HG03045 (cell line): ENCODE measurements around the gene IGFBPL1.
"Not testable (repeated sequence)": the region's sequence is repeated elsewhere in the genome, so short reads cannot be mapped to it uniquely, and the experiment has no call there.

Source experiments
- ATAC-seq: cut with Tn5 transposase; IDR thresholded peaks from one replicate; pipeline ENCODE4 v1.9.1; 2021; ENCODE audit warnings: mild to moderate bottlenecking, moderate library complexity; ENCODE audit not compliant: unreplicated experiment

Gene IGFBPL1

GRCh38 chr9:38380872-38381534, 43.3 kb downstream of the IGFBPL1 start:
- ATAC-seq = no peak

- ATAC-seq = no peak
These were observed 43.9 kb downstream of the IGFBPL1 start for GRCh38 chr9:38380230-38380871.

- ATAC-seq = not testable (repeated sequence)
These were observed 46.7 kb downstream of the IGFBPL1 start for GRCh38 chr9:38377336-38378083.

GRCh38 chr9:38376021-38376670, 48.1 kb downstream of the IGFBPL1 start:
- no peak for ATAC-seq

- ATAC-seq = no peak
These were observed 48.7 kb downstream of the IGFBPL1 start for GRCh38 chr9:38375572-38375963.

GRCh38 chr9:38374847-38375571, 49.2 kb downstream of the IGFBPL1 start:
- ATAC-seq = no peak

GRCh38 chr9:38373679-38374078, 50.6 kb downstream of the IGFBPL1 start:
- no peak for ATAC-seq

- ATAC-seq = no peak
These were observed 51.3 kb downstream of the IGFBPL1 start for GRCh38 chr9:38372762-38373619.

GRCh38 chr9:38371495-38371894, 52.8 kb downstream of the IGFBPL1 start:
- ATAC-seq = peak; percentile 64

GRCh38 chr9:38370176-38370575, 54.1 kb downstream of the IGFBPL1 start:
- ATAC-seq = no peak

- no peak for ATAC-seq
These were observed 55.5 kb downstream of the IGFBPL1 start for GRCh38 chr9:38368731-38369130.

- no peak for ATAC-seq
These were observed 56.4 kb downstream of the IGFBPL1 start for GRCh38 chr9:38367898-38368297.

- no peak for ATAC-seq
These were observed 60.7 kb downstream of the IGFBPL1 start for GRCh38 chr9:38363589-38363925.

- no peak for ATAC-seq
These were observed 61.2 kb downstream of the IGFBPL1 start for GRCh38 chr9:38362852-38363588.

GRCh38 chr9:38361473-38361850, 62.8 kb downstream of the IGFBPL1 start:
- ATAC-seq = no peak

- no peak for ATAC-seq
These were observed 63.3 kb downstream of the IGFBPL1 start for GRCh38 chr9:38360839-38361472.

- no peak for ATAC-seq
These were observed 64.4 kb downstream of the IGFBPL1 start for GRCh38 chr9:38359689-38360385.

- ATAC-seq = no peak
These were observed 65.0 kb downstream of the IGFBPL1 start for GRCh38 chr9:38359297-38359653.
